IMR-90 (cell line): ENCODE measurements around the gene SHB. TPM values are rescaled to one million over a fixed set of nuclear protein-coding genes. Genes with fewer than 3 reads are reported as not detected.

Source experiments
- ATAC-seq: fragments of 200-7000 bp; cut with Tn5 transposase; 2 replicates; pipeline ENCODE4 v1.9.1; 2020; ENCODE audit warnings: low read depth, mild to moderate bottlenecking, moderate library complexity
- BruUV-seq: library from RNA; stranded (reverse); fragments of 400-500 nt; replicated peaks from 2 replicates; lab custom pipeline; 2021; lab: Mats Ljungman, UMichigan
- CTCF ChIA-PET: fragments of 300-600 bp; formaldehyde crosslinking; extraction: SDS; loops from one replicate; lab custom pipeline; 2021; ENCODE audit warnings: antibody characterized with exemption; lab: Yijun Ruan, JAX
- POLR2A ChIA-PET: fragments of 300-600 bp; sonication (Branson Sonifier 250); formaldehyde crosslinking; loops from one replicate; lab custom pipeline; 2022; ENCODE audit warnings: antibody characterized with exemption; ENCODE audit not compliant: unreplicated experiment; lab: Charles Lee
- DNase-seq: peaks from one replicate; pipeline ENCODE4 v3.0.0; 2013
- H2AFZ ChIP-seq: replicated peaks from 2 replicates; pipeline ENCODE3; 2013; ENCODE audit warnings: low read length, mild to moderate bottlenecking; ENCODE audit not compliant: poor library complexity
- H2AK5ac ChIP-seq: 2 replicates; pipeline ENCODE4 v1.6.1; 2013; ENCODE audit warnings: low read depth, low read length, inconsistent platforms
- H2AK9ac ChIP-seq: replicated peaks from 2 replicates; pipeline ENCODE3; 2013; ENCODE audit warnings: mild to moderate bottlenecking, low read depth, low read length, moderate library complexity; ENCODE audit not compliant: poor library complexity
- H2BK120ac ChIP-seq: 2 replicates; pipeline ENCODE4 v1.6.1; 2013; ENCODE audit warnings: low read depth, low read length, inconsistent platforms
- H2BK15ac ChIP-seq: 3 replicates; pipeline ENCODE4 v1.6.1; 2013; ENCODE audit warnings: low read depth, low read length, inconsistent platforms
- H2BK20ac ChIP-seq: 2 replicates; pipeline ENCODE4 v1.6.1; 2013; ENCODE audit warnings: low read depth, mild to moderate bottlenecking, inconsistent platforms, low read length, moderate library complexity
- H2BK5ac ChIP-seq: 2 replicates; pipeline ENCODE4 v1.6.1; 2013; ENCODE audit warnings: mild to moderate bottlenecking, low read depth, low read length, inconsistent platforms; ENCODE audit not compliant: poor library complexity, severe bottlenecking
- H3K14ac ChIP-seq: replicated peaks from 2 replicates; pipeline ENCODE4 v1.6.1; 2013; ENCODE audit warnings: low read depth, low read length, inconsistent platforms
- H3K18ac ChIP-seq: 2 replicates; pipeline ENCODE4 v1.6.1; 2013; ENCODE audit warnings: low read depth, low read length, control low read depth
- H3K23ac ChIP-seq: 2 replicates; pipeline ENCODE4 v1.6.1; 2013; ENCODE audit warnings: low read depth, low read length, inconsistent platforms
- H3K27ac ChIP-seq: 2 replicates; pipeline ENCODE4 v1.5.1; 2013; ENCODE audit warnings: mild to moderate bottlenecking, control low read depth, low read length; ENCODE audit not compliant: insufficient read depth
- H3K27me3 ChIP-seq: 2 replicates; pipeline ENCODE4 v1.6.1; 2013; ENCODE audit warnings: low read length; ENCODE audit not compliant: control insufficient read depth, insufficient read depth
- H3K36me3 ChIP-seq: 2 replicates; pipeline ENCODE4 v1.6.1; 2013; ENCODE audit warnings: low read length, mixed read lengths; ENCODE audit not compliant: control insufficient read depth, insufficient read depth
- H3K4ac ChIP-seq: 2 replicates; pipeline ENCODE4 v1.6.1; 2013; ENCODE audit warnings: low read depth, low read length, inconsistent platforms
- H3K4me1 ChIP-seq: 2 replicates; pipeline ENCODE4 v1.6.1; 2013; ENCODE audit warnings: low read length, mixed read lengths; ENCODE audit not compliant: control insufficient read depth, insufficient read depth
- H3K4me2 ChIP-seq: 2 replicates; pipeline ENCODE4 v1.6.1; 2013; ENCODE audit warnings: low read depth, mild to moderate bottlenecking, control low read depth, low read length, moderate library complexity
- H3K4me3 ChIP-seq: 2 replicates; pipeline ENCODE4 v1.5.1; 2013; ENCODE audit warnings: low read depth, mild to moderate bottlenecking, control low read depth, low read length, moderate library complexity; ENCODE audit not compliant: insufficient read depth
- H3K56ac ChIP-seq: 2 replicates; pipeline ENCODE4 v1.6.1; 2013; ENCODE audit warnings: low read length, inconsistent platforms; ENCODE audit not compliant: insufficient read depth; ENCODE audit errors: extremely low read depth
- H3K79me1 ChIP-seq, 2 experiments: 2 replicates each; pipeline ENCODE4 v1.6.1; 2013; ENCODE audit warnings: low read length in 2 of 2, inconsistent platforms in 1 of 2, low read depth in 1 of 2
- H3K9ac ChIP-seq: 2 replicates; pipeline ENCODE4 v1.6.1; 2013; ENCODE audit warnings: low read depth, low read length, control low read depth
- H3K9me1 ChIP-seq: 2 replicates; pipeline ENCODE4 v1.6.1; 2013; ENCODE audit warnings: low read length, inconsistent platforms; ENCODE audit not compliant: insufficient read depth
- H3K9me3 ChIP-seq: 2 replicates; pipeline ENCODE4 v1.6.1; 2013; ENCODE audit warnings: low read length; ENCODE audit not compliant: control insufficient read depth, insufficient read depth
- H4K20me1 ChIP-seq: 2 replicates; pipeline ENCODE4 v1.6.1; 2013; ENCODE audit warnings: low read length, inconsistent platforms; ENCODE audit not compliant: insufficient read depth
- H4K5ac ChIP-seq: 2 replicates; pipeline ENCODE4 v1.6.1; 2013; ENCODE audit warnings: mild to moderate bottlenecking, low read depth, low read length, control low read depth
- H4K8ac ChIP-seq, 2 experiments: 2 replicates each; pipeline ENCODE4 v1.6.1; 2013; ENCODE audit warnings: low read depth in 2 of 2, low read length in 2 of 2, control low read depth in 1 of 2, inconsistent platforms in 1 of 2
- H4K91ac ChIP-seq: 2 replicates; pipeline ENCODE4 v1.6.1; 2013; ENCODE audit warnings: low read depth, low read length, inconsistent platforms; ENCODE audit not compliant: insufficient read depth
- BHLHE40 ChIP-seq: fragments of 150-350 bp; IDR thresholded peaks from 2 replicates; pipeline ENCODE4 v1.6.1; 2016; ENCODE audit warnings: mild to moderate bottlenecking, low read depth, low read length
- FOS ChIP-seq: fragments of 150-350 bp; IDR thresholded peaks from 2 replicates; pipeline ENCODE4 v1.6.1; 2016; ENCODE audit warnings: low read depth, low read length
- MAFK ChIP-seq: IDR thresholded peaks from 2 replicates; pipeline ENCODE4 v1.6.1; 2012; ENCODE audit warnings: low read depth, low read length, improper control_type of control experiment
- NFE2L2 ChIP-seq: fragments of 150-350 bp; IDR thresholded peaks from 2 replicates; pipeline ENCODE4 v1.6.1; 2016; ENCODE audit warnings: low read depth, mild to moderate bottlenecking, low read length
- WGBS, 2 experiments: methylation state at CpG; one replicate each; pipeline versions ENCODE4 v1.1.5 to v1.1.7; 2013; ENCODE audit warnings: missing lambda C conversion rate in 2 of 2; ENCODE audit not compliant: insufficient read length in 1 of 2; ENCODE audit errors: extremely low coverage in 2 of 2; 5-methylcytosine and 5-hydroxymethylcytosine counted together
- dilution Hi-C: fragments of 300-500 bp; cut with HindIII; formaldehyde crosslinking; loops from one replicate; pipeline ENCODE4 v1.14.3; 2018; ENCODE audit warnings: low sequenced_read_pairs; ENCODE audit not compliant: unreplicated experiment
- in situ Hi-C: fragments of 300-500 bp; cut with MboI; formaldehyde crosslinking; loops from 3 replicates; pipeline ENCODE4 v1.14.3; 2019; ENCODE audit warnings: low sequenced_read_pairs, inconsistent platforms, mixed read lengths
- intact Hi-C: fragments of 100-400 bp; cut with micrococcal nuclease; formaldehyde crosslinking; loops from 2 replicates; pipeline ENCODE4 v1.10.0; 2022
- polyA plus RNA-seq, 3 experiments: library from polyadenylated mRNA; depleted of rRNA; stranded (reverse); fragments of >200 nt; gene quantifications; 2 replicates each; pipeline ENCODE4 v1.2.3, GENCODE V29; 2012; ENCODE audit warnings: low replicate concordance in 1 of 3
- total RNA-seq: library from RNA; depleted of rRNA; stranded (reverse); fragments of >200 nt; gene quantifications from 2 replicates; pipeline ENCODE4 v1.2.3, GENCODE V29; 2012
- TF ChIP-seq, protein P1 (sequence below): conservative IDR thresholded peaks from 2 replicates; pipeline ENCODE4 v1.5.1; 2012; ENCODE audit warnings: mild to moderate bottlenecking, low read depth, low read length, improper control_type of control experiment

SHB gene
- total and polyA plus RNA-seq, 2 of the 4 experiments (the other 2 are of a cell fraction), result 6.1 to 20.4 TPM

GRCh38 chr9:38026021-38026809 lies 42.8 kb downstream of the SHB start (continued):
- TF ChIP-seq BHLHE40, result peak; percentile 85
- peak; percentile 6; the same call in 1 of the 2 replicates for TF ChIP-seq MAFK
- TF ChIP-seq FOS, result peak; percentile 79

DNA sequence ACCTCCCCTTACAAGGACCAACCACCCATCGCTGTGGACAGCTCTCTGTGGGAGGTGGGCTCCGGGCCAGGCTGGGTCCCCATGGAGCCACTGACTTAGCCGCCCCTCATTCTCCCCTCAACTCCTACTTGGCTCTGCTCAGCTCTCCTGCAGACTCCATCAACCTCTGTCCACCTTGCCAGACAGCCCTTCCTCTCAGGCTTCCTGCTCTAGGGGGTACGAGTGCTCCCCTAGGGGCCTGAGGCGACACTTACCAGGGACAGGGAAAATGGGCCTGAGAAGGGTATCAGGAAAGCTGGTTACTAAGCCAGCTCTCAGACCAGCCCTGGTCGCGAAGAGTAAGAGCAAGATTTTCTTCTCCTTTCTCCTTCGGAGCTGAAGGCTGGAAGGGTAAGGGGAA lies 43.9 kb downstream of the SHB start:
- peak overlapping the region; percentile 96 for H4K91ac ChIP-seq
- in situ Hi-C loops, result no loop called here
- BruUV-seq, result no TSS peak
- TF ChIP-seq NFE2L2 (no peak), FOS (no peak)
- TF ChIP-seq, protein P1, sequence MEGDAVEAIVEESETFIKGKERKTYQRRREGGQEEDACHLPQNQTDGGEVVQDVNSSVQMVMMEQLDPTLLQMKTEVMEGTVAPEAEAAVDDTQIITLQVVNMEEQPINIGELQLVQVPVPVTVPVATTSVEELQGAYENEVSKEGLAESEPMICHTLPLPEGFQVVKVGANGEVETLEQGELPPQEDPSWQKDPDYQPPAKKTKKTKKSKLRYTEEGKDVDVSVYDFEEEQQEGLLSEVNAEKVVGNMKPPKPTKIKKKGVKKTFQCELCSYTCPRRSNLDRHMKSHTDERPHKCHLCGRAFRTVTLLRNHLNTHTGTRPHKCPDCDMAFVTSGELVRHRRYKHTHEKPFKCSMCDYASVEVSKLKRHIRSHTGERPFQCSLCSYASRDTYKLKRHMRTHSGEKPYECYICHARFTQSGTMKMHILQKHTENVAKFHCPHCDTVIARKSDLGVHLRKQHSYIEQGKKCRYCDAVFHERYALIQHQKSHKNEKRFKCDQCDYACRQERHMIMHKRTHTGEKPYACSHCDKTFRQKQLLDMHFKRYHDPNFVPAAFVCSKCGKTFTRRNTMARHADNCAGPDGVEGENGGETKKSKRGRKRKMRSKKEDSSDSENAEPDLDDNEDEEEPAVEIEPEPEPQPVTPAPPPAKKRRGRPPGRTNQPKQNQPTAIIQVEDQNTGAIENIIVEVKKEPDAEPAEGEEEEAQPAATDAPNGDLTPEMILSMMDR, result 0 out of 2 replicates have a peak, but pooled peaks have one; percentile 13
- peak overlapping the region; percentile 97 for H3K14ac ChIP-seq
- peaks cover 64% of the 10 kb centered on the region for H3K4me1 ChIP-seq
- H3K9ac ChIP-seq, result peak overlapping the region; percentile 50
- peak overlapping the region; percentile 29 for H2AFZ ChIP-seq
- DNase-seq (no peak), ATAC-seq (no peak)
- POLR2A ChIA-PET, result no interaction called here
- intact Hi-C loops, result no loop called here
- peaks cover 9% of the 10 kb centered on the region for H3K36me3 ChIP-seq
- H3K23ac ChIP-seq, result peak overlapping the region; percentile 99
- H2BK5ac ChIP-seq, result peak overlapping the region; percentile 97
- 40% methylated on average over 1 of the region's 8 CpGs; no CpG with 5 or more reads in 1 of the 2 experiments for WGBS, 2 experiments
- CTCF ChIA-PET, result interaction anchor here (2.6 kb wide), 1 partner anchor 8 kb away, joined by 11 read pairs; no protein-coding TSS in a partner anchor
- H3K18ac ChIP-seq, result peak overlapping the region; percentile 95
- peak overlapping the region; percentile 100 for H2AK5ac ChIP-seq
- peak overlapping the region; percentile 85 for H3K56ac ChIP-seq
- peaks cover 47% of the 10 kb centered on the region for H4K20me1 ChIP-seq
- H4K8ac ChIP-seq, result peak overlapping the region; percentile 90 to 92
- peaks cover 55% of the 10 kb centered on the region for H3K9me1 ChIP-seq
- H2BK120ac ChIP-seq, result peak overlapping the region; percentile 99
- peak overlapping the region; percentile 99 for H2BK20ac ChIP-seq
- H2AK9ac ChIP-seq, result peak overlapping the region; percentile 71
- peak overlapping the region; percentile 100 for H3K4ac ChIP-seq
- H3K27ac ChIP-seq, result peak overlapping the region; percentile 96
- dilution Hi-C loops, result no loop called here
- no peak overlapping the region for H3K4me3 ChIP-seq
- H4K5ac ChIP-seq, result peak overlapping the region; percentile 96
- H3K4me2 ChIP-seq, result peak overlapping the region; percentile 61; the same call in 1 of the 2 replicates
- no peaks in the 10 kb centered on the region for H3K9me3 ChIP-seq
- H2BK15ac ChIP-seq, result peak overlapping the region; percentile 99; the same call in 2 of the 3 replicates
- peaks cover 29 to 86% of the 10 kb centered on the region in 2 experiments for H3K79me1 ChIP-seq
- H3K27me3 ChIP-seq, result no peaks in the 10 kb centered on the region
